HepG2 (cell line): ENCODE data around the gene ALDH9A1. TPM values are rescaled to one million over a fixed set of nuclear protein-coding genes. Genes with fewer than 3 reads are reported as not detected.

Experiments used
- AHR ChIP-seq: IDR thresholded peaks from 2 replicates; pipeline ENCODE4 v1.6.1; 2018; ENCODE audit warnings: missing genetic modification reagents, missing compliant biosample characterization
- E2F1 ChIP-seq: sonication (generic); formaldehyde crosslinking; IDR thresholded peaks from 2 replicates; pipeline ENCODE4 v1.5.0; 2020; ENCODE audit warnings: missing genetic modification reagents
- ELF1 ChIP-seq: sonication (generic); formaldehyde crosslinking; IDR thresholded peaks from 2 replicates; pipeline ENCODE4 v1.4.0; 2020; ENCODE audit warnings: missing genetic modification reagents
- FLYWCH1 ChIP-seq: sonication (generic); formaldehyde crosslinking; IDR thresholded peaks from 2 replicates; pipeline ENCODE4 v1.8.1; 2023; ENCODE audit warnings: mild to moderate bottlenecking, missing genetic modification reagents
- FOSL1 ChIP-seq: sonication (generic); formaldehyde crosslinking; IDR thresholded peaks from 2 replicates; pipeline ENCODE4 v1.9.0; 2021; ENCODE audit warnings: missing genetic modification reagents, borderline replicate concordance
- GATA4 ChIP-seq: sonication (generic); IDR thresholded peaks from 2 replicates; pipeline ENCODE4 v1.6.1; 2016; ENCODE audit warnings: antibody characterized with exemption, low read depth, borderline replicate concordance
- HIC2 ChIP-seq: sonication (generic); formaldehyde crosslinking; IDR thresholded peaks from 2 replicates; pipeline ENCODE4 v1.9.0; 2022; ENCODE audit warnings: low read depth, missing genetic modification reagents
- HNRNPL ChIP-seq: fragments of 200-400 bp; formaldehyde crosslinking; IDR thresholded peaks from 2 replicates; pipeline ENCODE4 v1.6.1; 2017; ENCODE audit warnings: mild to moderate bottlenecking, low read depth, low read length
- HOXA3 ChIP-seq: sonication (generic); formaldehyde crosslinking; IDR thresholded peaks from 2 replicates; pipeline ENCODE4 v1.5.0; 2020; ENCODE audit warnings: missing genetic modification reagents
- MNT ChIP-seq: fragments of 450-650 bp; IDR thresholded peaks from 2 replicates; pipeline ENCODE4 v1.6.1; 2016
- MYPOP ChIP-seq: sonication (generic); formaldehyde crosslinking; IDR thresholded peaks from 2 replicates; pipeline ENCODE4 v1.8.1; 2023; ENCODE audit warnings: mild to moderate bottlenecking, moderate library complexity, missing genetic modification reagents
- SRF ChIP-seq: IDR thresholded peaks from 2 replicates; pipeline ENCODE4 v1.6.1; 2011; ENCODE audit warnings: mild to moderate bottlenecking, low read depth, low read length, moderate library complexity
- ZNF232 ChIP-seq: sonication (generic); formaldehyde crosslinking; IDR thresholded peaks from 2 replicates; pipeline ENCODE4 v1.4.0; 2020; ENCODE audit warnings: missing genetic modification reagents, borderline replicate concordance
- ZNF275 ChIP-seq: sonication (generic); formaldehyde crosslinking; IDR thresholded peaks from 2 replicates; pipeline ENCODE4 v1.8.0; 2022; ENCODE audit warnings: missing genetic modification reagents, mild to moderate bottlenecking, inconsistent platforms, borderline replicate concordance
- ZNF296 ChIP-seq: sonication (generic); formaldehyde crosslinking; conservative IDR thresholded peaks from 2 replicates; pipeline ENCODE4 v1.5.0; 2020; ENCODE audit warnings: mild to moderate bottlenecking, missing genetic modification reagents
- ZNF333 ChIP-seq: sonication (generic); formaldehyde crosslinking; IDR thresholded peaks from 2 replicates; pipeline ENCODE4 v1.4.0; 2020; ENCODE audit warnings: mild to moderate bottlenecking, missing genetic modification reagents, borderline replicate concordance
- ZNF580 ChIP-seq: IDR thresholded peaks from 2 replicates; pipeline ENCODE4 v1.6.1; 2016; ENCODE audit warnings: low read depth, borderline replicate concordance
- ZNF607 ChIP-seq: sonication (generic); formaldehyde crosslinking; IDR thresholded peaks from 2 replicates; pipeline ENCODE4 v1.5.1; 2020; ENCODE audit warnings: missing genetic modification reagents, mild to moderate bottlenecking, borderline replicate concordance
- ZNF652 ChIP-seq: IDR thresholded peaks from 2 replicates; pipeline ENCODE4 v1.6.1; 2016; ENCODE audit warnings: low read depth, borderline replicate concordance
- ZNF709 ChIP-seq: sonication (generic); formaldehyde crosslinking; IDR thresholded peaks from 2 replicates; pipeline ENCODE4 v1.5.0; 2020; ENCODE audit warnings: mild to moderate bottlenecking, missing genetic modification reagents
- ZNF724P ChIP-seq: sonication (generic); formaldehyde crosslinking; IDR thresholded peaks from 2 replicates; pipeline ENCODE4 v1.8.0; 2022; ENCODE audit warnings: missing genetic modification reagents, borderline replicate concordance
- ZNF879 ChIP-seq: sonication (generic); formaldehyde crosslinking; IDR thresholded peaks from 2 replicates; pipeline ENCODE4 v1.8.1; 2023; ENCODE audit warnings: missing genetic modification reagents
- ZSCAN29 ChIP-seq: sonication (generic); formaldehyde crosslinking; conservative IDR thresholded peaks from 2 replicates; pipeline ENCODE4 v1.4.0; 2020; ENCODE audit warnings: mild to moderate bottlenecking, missing genetic modification reagents
- polyA plus RNA-seq, 8 experiments: library from polyadenylated mRNA; depleted of rRNA in 3 of 8; stranded (reverse) in 7 of 8; unstranded in 1 of 8; fragments of >200 nt; fragmentation: Illumina TruSeq in 4 of 8; extraction: Trizol in 4 of 8; gene quantifications; 2 replicates each; pipeline versions ENCODE4 v1.2.1 to v1.2.3, GENCODE V29; 2011 to 2016; ENCODE audit warnings: low read depth in 4 of 8, missing spikeins in 1 of 8, mixed read lengths in 1 of 8; ENCODE audit not compliant: insufficient read depth in 1 of 8
- total RNA-seq, 5 experiments: library from RNA; depleted of rRNA; stranded (reverse); fragments of >200 nt; fragmentation: Illumina TruSeq; extraction: Trizol; gene quantifications; 2 replicates each; pipeline ENCODE4 v1.2.3, GENCODE V29; 2016; ENCODE audit warnings: low read depth in 1 of 5

Gene ALDH9A1
- total and polyA plus RNA-seq, 2 of the 13 experiments (the other 11 are each of a cell fraction or from before 2014, with no cell fraction given), result 27.5 to 38.5 TPM

GRCh38 chr1:165630629-165631341 lies 67.6 kb downstream of the ALDH9A1 start, which contains the start of gene MGST3 (continued):
- TF ChIP-seq HIC2 (CRISPR knock-in tag) (no peak), ZNF296 (CRISPR knock-in tag) (peak; percentile 82; the same call in 1 of the 2 replicates), FOSL1 (no peak), ZNF275 (CRISPR knock-in tag) (peak; percentile 73; the same call in 1 of the 2 replicates), GATA4 (no peak), ELF1 (peak; percentile 40), SRF (no peak), ZNF232 (peak; percentile 83), MYPOP (CRISPR knock-in tag) (peak; percentile 86; the same call in 1 of the 2 replicates), AHR (CRISPR knock-in tag) (no peak), ZNF607 (CRISPR knock-in tag) (peak; percentile 81), FLYWCH1 (CRISPR knock-in tag) (no peak), E2F1 (CRISPR knock-in tag) (peak; percentile 93), HOXA3 (CRISPR knock-in tag) (peak; percentile 88), ZNF879 (CRISPR knock-in tag) (no peak), ZNF580 (CRISPR knock-in tag) (peak; percentile 82), ZNF709 (CRISPR knock-in tag) (peak; percentile 73; the same call in 1 of the 2 replicates), ZNF724P (CRISPR knock-in tag) (no peak), ZSCAN29 (CRISPR knock-in tag) (no peak), HNRNPL (no peak), MNT (no peak), ZNF652 (CRISPR knock-in tag) (no peak), ZNF333 (CRISPR knock-in tag) (0 out of 2 replicates have a peak, but pooled peaks have one; percentile 23)
